Measurements from ENCODE around the gene LRRFIP2. TPM values are rescaled to one million over a fixed set of nuclear protein-coding genes. Genes with fewer than 3 reads are reported as not detected.

Gene LRRFIP2
- total RNA-seq, 1 experiment from 2014 or later: 40.2 TPM

GRCh38 chr3:37179144-37179967 is 5.0 kb upstream of the LRRFIP2 start:
- DNase-seq (ENCODE audit: low spot score): no peak
- intact Hi-C loops (cut with micrococcal nuclease; ENCODE audit: unreplicated experiment): no loop called here
- Histone ChIP-seq H3K4me1 (ENCODE audit: insufficient read depth, low read length, poor library complexity, severe bottlenecking) (peaks cover 13% of the 10 kb centered on the region), H3K27me3 (replicated peaks; ENCODE audit: insufficient read depth, low read depth, low read length, poor library complexity) (no peaks in the 10 kb centered on the region), H3K4me3 (ENCODE audit: low read depth, low read length, poor library complexity, severe bottlenecking) (no peak overlapping the region), H3K36me3 (ENCODE audit: insufficient read depth, low read length, poor library complexity, severe bottlenecking) (no peaks in the 10 kb centered on the region), H3K9me3 (ENCODE audit: low read depth, low read length, poor library complexity, severe bottlenecking) (no peaks in the 10 kb centered on the region), H3K27ac (ENCODE audit: low read depth, low read length, poor library complexity, severe bottlenecking) (no peak overlapping the region)
- no TSS peak for BruUV-seq (replicated peaks)
- CTCF ChIA-PET: no interaction called here
- POLR2A ChIA-PET (ENCODE audit: low non-redundant PET): no interaction called here
- TF ChIP-seq CTCF (conservative IDR thresholded peaks at IDR 0.05; ENCODE audit: low read depth, low read length) (no peak), EZH2 (IDR thresholded peaks at IDR 0.05; ENCODE audit: borderline replicate concordance, low read depth, low read length, poor library complexity, severe bottlenecking) (no peak)

DNA sequence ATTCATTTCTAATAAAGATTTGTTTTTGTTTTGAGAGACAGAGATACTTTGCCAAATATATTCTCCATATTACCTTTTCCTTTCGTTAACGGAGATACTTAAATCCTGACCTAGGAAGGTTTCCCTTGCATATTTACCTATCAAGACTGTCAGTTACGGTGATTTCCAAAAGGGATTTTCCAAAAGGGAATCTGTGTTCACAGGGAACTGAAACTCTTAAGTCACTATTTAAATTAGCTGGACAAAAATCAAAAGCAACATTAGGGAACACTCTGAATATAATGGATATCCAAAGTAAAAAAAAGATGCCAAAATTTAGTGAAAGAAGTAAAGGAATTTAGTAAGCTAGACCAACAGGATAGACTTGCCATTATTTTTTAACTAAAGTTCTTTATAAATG is 576 bp downstream of the LRRFIP2 start:
- POLR2A ChIA-PET (ENCODE audit: low non-redundant PET): no interaction called here
- DNase-seq (ENCODE audit: low spot score): no peak
- Histone ChIP-seq H3K27me3 (replicated peaks; ENCODE audit: insufficient read depth, low read depth, low read length, poor library complexity) (no peaks in the 10 kb centered on the region), H3K4me1 (ENCODE audit: insufficient read depth, low read length, poor library complexity, severe bottlenecking) (peaks cover 16% of the 10 kb centered on the region), H3K36me3 (ENCODE audit: insufficient read depth, low read length, poor library complexity, severe bottlenecking) (peaks cover 4% of the 10 kb centered on the region), H3K4me3 (ENCODE audit: low read depth, low read length, poor library complexity, severe bottlenecking) (no peak overlapping the region), H3K9me3 (ENCODE audit: low read depth, low read length, poor library complexity, severe bottlenecking) (no peaks in the 10 kb centered on the region), H3K27ac (ENCODE audit: low read depth, low read length, poor library complexity, severe bottlenecking) (no peak overlapping the region)
- intact Hi-C loops (cut with micrococcal nuclease; ENCODE audit: unreplicated experiment): no loop called here
- no TSS peak for BruUV-seq (replicated peaks)
- no peak for TF ChIP-seq EZH2 (IDR thresholded peaks at IDR 0.05; ENCODE audit: borderline replicate concordance, low read depth, low read length, poor library complexity, severe bottlenecking)
- no peak for TF ChIP-seq CTCF (conservative IDR thresholded peaks at IDR 0.05; ENCODE audit: low read depth, low read length)
- CTCF ChIA-PET: no interaction called here

- Histone ChIP-seq H3K9me3 (ENCODE audit: low read depth, low read length, poor library complexity, severe bottlenecking) (no peaks in the 10 kb centered on the region), H3K27me3 (replicated peaks; ENCODE audit: insufficient read depth, low read depth, low read length, poor library complexity) (no peaks in the 10 kb centered on the region)
- CTCF ChIA-PET: no interaction called here
Measured at GRCh38 chr3:37171144-37171543, 3.2 kb downstream of the LRRFIP2 start.

More at GRCh38 chr3:37171144-37171543, 3.2 kb downstream of the LRRFIP2 start:
- H3K4me3 ChIP-seq (ENCODE audit: low read depth, low read length, poor library complexity, severe bottlenecking): no peak overlapping the region
- DNase-seq (ENCODE audit: low spot score): no peak
- peaks cover 4% of the 10 kb centered on the region for H3K36me3 ChIP-seq (ENCODE audit: insufficient read depth, low read length, poor library complexity, severe bottlenecking)
- peaks cover 6% of the 10 kb centered on the region for H3K4me1 ChIP-seq (ENCODE audit: insufficient read depth, low read length, poor library complexity, severe bottlenecking)
- TF ChIP-seq CTCF (conservative IDR thresholded peaks at IDR 0.05; ENCODE audit: low read depth, low read length) (no peak), EZH2 (IDR thresholded peaks at IDR 0.05; ENCODE audit: borderline replicate concordance, low read depth, low read length, poor library complexity, severe bottlenecking) (no peak)
- no TSS peak for BruUV-seq (replicated peaks)
- H3K27ac ChIP-seq (ENCODE audit: low read depth, low read length, poor library complexity, severe bottlenecking): no peak overlapping the region
- intact Hi-C loops (cut with micrococcal nuclease; ENCODE audit: unreplicated experiment): no loop called here
- POLR2A ChIA-PET (ENCODE audit: low non-redundant PET): no interaction called here
